Karpas-422 (cell line): Measurements from ENCODE around the gene MAP4. TPM values are rescaled to one million over a fixed set of nuclear protein-coding genes. Genes with fewer than 3 reads are reported as not detected.

Source experiments
- DNase-seq: peaks from one replicate; pipeline ENCODE4 v3.0.0-alpha.2; 2015
- H2AFZ ChIP-seq: fragments of 200-600 bp; sonication (generic); 2 replicates; pipeline ENCODE4 v1.6.1; 2014; ENCODE audit warnings: antibody characterized with exemption, low read length, mixed read lengths
- H3K27ac ChIP-seq: fragments of 200-600 bp; sonication (generic); 2 replicates; pipeline ENCODE4 v1.5.1; 2014; ENCODE audit warnings: mild to moderate bottlenecking, low read length, moderate library complexity
- H3K27me3 ChIP-seq: fragments of 200-600 bp; sonication (generic); 2 replicates; pipeline ENCODE4 v1.6.1; 2014; ENCODE audit warnings: low read length, mixed read lengths
- H3K36me3 ChIP-seq: fragments of 200-600 bp; sonication (generic); 2 replicates; pipeline ENCODE4 v1.6.1; 2014; ENCODE audit warnings: low read length, mixed read lengths; ENCODE audit not compliant: insufficient read depth
- H3K4me1 ChIP-seq: fragments of 200-600 bp; sonication (generic); 2 replicates; pipeline ENCODE4 v1.6.1; 2014; ENCODE audit warnings: mild to moderate bottlenecking, low read length, mixed read lengths
- H3K4me2 ChIP-seq: fragments of 200-600 bp; sonication (generic); 2 replicates; pipeline ENCODE4 v1.6.1; 2014; ENCODE audit warnings: low read length, low read depth, mild to moderate bottlenecking; ENCODE audit not compliant: poor library complexity, severe bottlenecking
- H3K4me3 ChIP-seq: fragments of 200-600 bp; sonication (generic); 2 replicates; pipeline ENCODE4 v1.5.1; 2014; ENCODE audit warnings: mild to moderate bottlenecking, antibody characterized with exemption, low read length, mixed read lengths
- H3K79me2 ChIP-seq: fragments of 200-600 bp; sonication (generic); 2 replicates; pipeline ENCODE4 v1.6.1; 2014; ENCODE audit warnings: mild to moderate bottlenecking, low read length, mixed read lengths
- H3K9ac ChIP-seq: fragments of 200-600 bp; sonication (generic); 2 replicates; pipeline ENCODE4 v1.6.0; 2014; ENCODE audit warnings: low read length
- H3K9me2 ChIP-seq: fragments of 200-600 bp; sonication (generic), shearing (Covaris generic); replicated peaks from 2 replicates; pipeline ENCODE4 v1.6.0; 2014; ENCODE audit warnings: mild to moderate bottlenecking, low read length, moderate library complexity; ENCODE audit not compliant: insufficient read depth
- H3K9me3 ChIP-seq: fragments of 300-700, 200-600 bp; sonication (generic); 2 replicates; pipeline ENCODE4 v1.6.1; 2014; ENCODE audit warnings: low read length, mixed read lengths
- H4K20me1 ChIP-seq: fragments of 200-600 bp; sonication (generic); 2 replicates; pipeline ENCODE4 v1.6.1; 2014; ENCODE audit warnings: mild to moderate bottlenecking, antibody characterized with exemption, low read length, low read depth; ENCODE audit not compliant: insufficient read depth
- total RNA-seq: library from RNA; depleted of rRNA; stranded (reverse); fragments of >200 nt; shearing (Covaris generic); gene quantifications from 2 replicates; pipeline ENCODE4 v1.2.3, GENCODE V29; 2014; ENCODE audit warnings: low replicate concordance

MAP4 gene
- total RNA-seq, 1 experiment from 2014 or later = 45.6 TPM

DNA sequence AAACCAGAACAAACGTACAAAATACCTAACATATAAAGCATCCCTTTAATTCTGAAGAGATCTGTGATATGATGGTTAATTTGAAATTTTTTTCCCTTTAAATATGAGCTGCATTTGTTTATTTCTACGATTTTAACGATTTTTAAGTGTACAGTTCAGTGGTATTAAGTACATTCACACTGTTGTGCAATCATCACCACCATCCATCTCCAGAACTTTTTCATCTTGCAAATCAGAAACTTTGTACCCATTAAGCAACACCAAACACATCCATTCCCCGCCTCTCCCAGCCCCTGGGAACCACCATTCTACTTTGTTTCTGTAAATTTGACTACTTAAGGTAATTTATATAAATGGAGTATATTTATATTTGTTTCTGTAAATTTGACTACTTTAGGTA is 51.5 kb downstream of the MAP4 start:
- Histone ChIP-seq H3K79me2 (peaks cover 62% of the 10 kb centered on the region), H3K9me2 (no peaks in the 10 kb centered on the region), H3K36me3 (no peaks in the 10 kb centered on the region), H3K4me1 (peaks cover 34% of the 10 kb centered on the region), H3K27me3 (no peaks in the 10 kb centered on the region), H3K4me3 (no peak overlapping the region), H2AFZ (no peak overlapping the region), H3K9ac (no peak overlapping the region), H3K9me3 (no peaks in the 10 kb centered on the region), H4K20me1 (no peaks in the 10 kb centered on the region), H3K27ac (no peak overlapping the region), H3K4me2 (no peak overlapping the region)
- DNase-seq = no peak

DNA sequence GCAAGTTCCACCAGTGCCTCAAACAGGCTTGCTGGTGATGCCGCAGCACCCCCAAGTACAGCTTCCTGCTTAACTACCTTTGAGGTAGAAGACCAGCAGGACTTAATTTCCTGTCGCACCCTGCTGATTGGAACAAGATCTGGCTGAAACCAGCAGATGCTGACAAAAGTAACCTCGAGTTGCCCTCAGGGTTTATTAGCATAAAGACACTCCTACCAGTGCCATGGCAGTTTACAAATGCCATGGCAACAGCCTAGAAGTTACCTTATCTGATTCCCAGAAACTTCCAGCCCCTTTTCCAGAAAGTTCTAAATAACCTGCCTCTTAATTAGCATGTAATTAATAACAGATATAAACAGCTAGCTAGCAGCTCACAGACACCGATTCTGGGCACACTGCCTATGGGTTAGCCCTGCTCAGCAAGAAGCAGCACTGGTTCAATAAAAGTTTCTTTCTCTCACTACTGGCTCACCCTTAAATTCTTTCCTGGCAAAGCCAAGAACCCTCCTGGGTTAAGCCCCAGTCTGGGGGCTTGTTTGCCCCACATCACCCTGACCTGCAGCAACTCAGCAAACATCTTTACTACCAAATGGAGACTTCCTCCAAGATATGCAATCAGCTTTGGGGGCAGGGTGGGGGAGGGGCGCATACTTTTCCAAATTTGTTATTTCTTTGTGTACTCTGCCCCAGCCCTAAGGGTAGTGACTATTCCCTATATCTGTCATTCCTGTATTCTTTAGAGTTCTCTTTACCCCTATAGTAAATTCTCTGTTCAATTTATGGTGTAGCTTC is 54.2 kb downstream of the MAP4 start:
- peaks cover 54% of the 10 kb centered on the region for H3K79me2 ChIP-seq
- no peak overlapping the region for H2AFZ ChIP-seq
- no peaks in the 10 kb centered on the region for H3K9me2 ChIP-seq
- H3K36me3 ChIP-seq = no peaks in the 10 kb centered on the region
- H4K20me1 ChIP-seq = no peaks in the 10 kb centered on the region
- H3K9ac ChIP-seq = no peak overlapping the region
- H3K27me3 ChIP-seq = no peaks in the 10 kb centered on the region
- H3K4me2 ChIP-seq = no peak overlapping the region
- H3K4me3 ChIP-seq = no peak overlapping the region
- no peaks in the 10 kb centered on the region for H3K9me3 ChIP-seq
- peaks cover 45% of the 10 kb centered on the region for H3K4me1 ChIP-seq
- no peak overlapping the region for H3K27ac ChIP-seq
- no peak for DNase-seq

DNA sequence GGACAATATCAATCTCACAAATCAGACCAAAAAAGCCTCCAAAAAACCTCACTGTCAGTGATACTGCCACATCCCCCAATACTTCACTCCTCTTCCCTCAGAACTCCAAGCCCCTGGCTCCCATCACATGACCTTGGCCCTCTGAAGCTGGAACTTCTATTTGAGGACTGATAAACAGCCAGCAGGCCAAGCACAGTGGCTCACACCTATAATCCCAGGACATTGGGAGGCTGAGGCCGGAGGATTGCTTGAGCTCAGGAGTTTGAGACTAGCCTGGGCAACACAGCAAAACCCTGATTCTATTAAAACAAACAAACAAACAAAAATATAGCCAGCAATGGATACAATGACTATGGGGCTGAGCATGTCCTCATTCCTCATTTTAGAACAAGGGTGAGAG is 55.2 kb downstream of the MAP4 start:
- no peak for DNase-seq
- peaks cover 58% of the 10 kb centered on the region for H3K79me2 ChIP-seq
- H3K9ac ChIP-seq = no peak overlapping the region
- H3K4me1 ChIP-seq = peaks cover 55% of the 10 kb centered on the region
- no peaks in the 10 kb centered on the region for H4K20me1 ChIP-seq
- H3K4me3 ChIP-seq = no peak overlapping the region
- no peak overlapping the region for H3K4me2 ChIP-seq
- H3K9me3 ChIP-seq = no peaks in the 10 kb centered on the region
- H3K27me3 ChIP-seq = no peaks in the 10 kb centered on the region
- no peak overlapping the region for H2AFZ ChIP-seq
- H3K36me3 ChIP-seq = no peaks in the 10 kb centered on the region
- H3K27ac ChIP-seq = no peak overlapping the region
- H3K9me2 ChIP-seq = no peaks in the 10 kb centered on the region

DNA sequence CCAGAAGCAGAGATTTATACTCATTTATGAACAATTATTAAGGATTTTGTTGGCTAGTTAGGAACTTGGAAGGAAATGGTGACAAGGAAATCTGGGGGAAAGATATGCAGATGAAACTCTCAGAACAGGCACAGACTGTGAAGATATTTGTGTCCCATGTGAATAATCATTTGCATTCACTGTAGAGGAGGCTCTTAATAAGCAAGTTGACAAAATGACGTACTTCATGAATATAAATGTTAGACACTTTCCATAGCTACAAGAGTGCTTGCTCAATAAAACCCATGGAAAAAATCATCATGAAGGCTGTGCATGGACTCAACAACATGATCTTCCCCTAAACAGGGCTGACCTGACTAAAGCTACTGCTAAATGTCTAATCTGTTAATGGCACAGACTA is 59.7 kb downstream of the MAP4 start:
- Histone ChIP-seq H3K27me3 (no peaks in the 10 kb centered on the region), H3K4me3 (no peak overlapping the region), H3K9me2 (no peaks in the 10 kb centered on the region), H3K9me3 (no peaks in the 10 kb centered on the region), H3K27ac (peak overlapping the region; percentile 44), H3K4me1 (peaks cover 24% of the 10 kb centered on the region), H3K4me2 (peak overlapping the region; percentile 33), H3K79me2 (peaks cover 64% of the 10 kb centered on the region), H3K36me3 (no peaks in the 10 kb centered on the region), H2AFZ (no peak overlapping the region), H4K20me1 (no peaks in the 10 kb centered on the region), H3K9ac (no peak overlapping the region)
- DNase-seq = peak; percentile 55

DNA sequence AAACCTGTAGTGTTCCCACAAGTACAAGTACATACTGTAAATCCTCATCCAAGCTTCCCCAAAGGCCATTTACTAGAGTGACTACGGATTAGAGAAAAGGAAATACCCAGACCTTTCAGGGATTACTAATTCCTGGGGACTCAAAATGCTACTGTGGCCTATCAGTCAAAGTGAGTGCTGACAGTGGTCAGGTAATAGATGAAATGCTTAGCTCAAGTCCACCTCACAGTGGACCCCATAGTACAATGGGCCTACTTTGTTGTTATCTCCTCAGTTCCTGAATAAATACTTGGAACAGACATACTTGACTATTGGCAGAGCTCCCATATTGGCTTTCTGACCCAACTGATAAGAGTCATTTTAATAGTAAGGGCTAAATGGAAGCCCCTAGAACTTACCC is 61.6 kb downstream of the MAP4 start:
- Histone ChIP-seq H4K20me1 (no peaks in the 10 kb centered on the region), H3K79me2 (peaks cover 58% of the 10 kb centered on the region), H3K27ac (no peak overlapping the region), H3K9ac (no peak overlapping the region), H3K36me3 (no peaks in the 10 kb centered on the region), H3K4me1 (peaks cover 35% of the 10 kb centered on the region), H2AFZ (no peak overlapping the region), H3K9me3 (no peaks in the 10 kb centered on the region), H3K9me2 (no peaks in the 10 kb centered on the region), H3K27me3 (no peaks in the 10 kb centered on the region), H3K4me2 (no peak overlapping the region), H3K4me3 (no peak overlapping the region)
- DNase-seq = no peak

DNA sequence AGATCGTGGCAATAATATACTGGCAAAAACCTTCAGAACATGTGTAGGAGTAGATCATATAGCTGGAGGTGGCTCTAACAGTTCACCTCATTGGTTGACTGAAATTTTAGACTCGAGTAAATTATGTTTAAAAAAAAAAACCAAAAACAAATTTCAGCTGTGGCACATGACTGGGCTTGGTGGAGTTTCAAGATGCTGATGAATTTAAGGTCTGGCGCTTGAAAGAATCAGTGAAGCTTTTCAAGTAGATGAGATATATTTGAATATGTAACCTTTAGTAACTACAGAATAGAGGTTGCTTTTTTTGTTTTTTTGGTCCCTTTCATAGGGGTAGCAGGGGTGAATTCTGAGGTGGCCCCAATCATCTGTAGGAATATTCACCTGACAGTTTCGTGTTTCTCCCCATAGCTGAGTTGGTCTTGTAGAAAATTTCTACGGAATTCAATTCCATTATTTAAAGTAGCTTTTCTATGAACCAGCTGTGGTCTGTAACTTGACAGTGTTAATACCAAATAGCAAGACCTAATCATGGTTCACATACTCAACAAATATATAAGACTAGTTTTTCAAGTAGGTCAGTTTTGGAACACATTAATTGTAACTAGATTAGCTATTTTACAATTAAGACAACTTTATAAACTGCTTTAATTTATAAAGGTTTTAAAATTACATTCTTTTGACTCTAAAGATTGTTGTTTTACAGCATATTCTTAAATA is 65.6 kb downstream of the MAP4 start:
- Histone ChIP-seq H2AFZ (no peak overlapping the region), H3K4me2 (peak overlapping the region; percentile 43), H3K9me2 (no peaks in the 10 kb centered on the region), H3K9ac (no peak overlapping the region), H3K9me3 (no peaks in the 10 kb centered on the region), H3K4me1 (peaks cover 13% of the 10 kb centered on the region), H3K36me3 (no peaks in the 10 kb centered on the region), H3K27ac (peak overlapping the region; percentile 48), H3K27me3 (no peaks in the 10 kb centered on the region), H3K4me3 (no peak overlapping the region), H3K79me2 (peaks cover 50% of the 10 kb centered on the region), H4K20me1 (no peaks in the 10 kb centered on the region)
- DNase-seq = peak; percentile 54

DNA sequence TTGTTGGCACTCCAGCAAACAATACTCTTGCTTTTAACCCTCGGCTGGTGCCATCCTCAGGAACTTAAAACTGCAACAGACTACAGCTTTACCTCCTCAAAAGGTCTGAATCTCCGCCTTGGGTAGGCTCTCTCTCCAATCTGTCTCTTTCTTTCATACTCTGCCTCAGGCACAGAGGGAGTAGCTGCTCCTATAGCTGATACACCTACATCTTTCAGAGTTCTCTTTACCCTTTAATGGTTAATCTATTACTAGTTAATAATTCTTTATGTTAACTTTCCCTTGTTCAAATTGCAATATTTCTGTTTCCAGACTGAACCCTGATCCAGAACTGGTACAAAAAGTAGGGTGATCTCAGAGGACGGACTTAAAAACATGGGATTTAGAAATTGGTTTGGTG is 66.2 kb downstream of the MAP4 start:
- peaks cover 48% of the 10 kb centered on the region for H3K79me2 ChIP-seq
- no peak overlapping the region for H2AFZ ChIP-seq
- no peak overlapping the region for H3K4me3 ChIP-seq
- no peaks in the 10 kb centered on the region for H4K20me1 ChIP-seq
- H3K27me3 ChIP-seq = no peaks in the 10 kb centered on the region
- no peaks in the 10 kb centered on the region for H3K36me3 ChIP-seq
- H3K9ac ChIP-seq = no peak overlapping the region
- peak overlapping the region; percentile 48 for H3K27ac ChIP-seq
- H3K4me1 ChIP-seq = peaks cover 13% of the 10 kb centered on the region
- DNase-seq = no peak
- no peaks in the 10 kb centered on the region for H3K9me2 ChIP-seq
- H3K9me3 ChIP-seq = no peaks in the 10 kb centered on the region
- peak overlapping the region; percentile 43 for H3K4me2 ChIP-seq

DNA sequence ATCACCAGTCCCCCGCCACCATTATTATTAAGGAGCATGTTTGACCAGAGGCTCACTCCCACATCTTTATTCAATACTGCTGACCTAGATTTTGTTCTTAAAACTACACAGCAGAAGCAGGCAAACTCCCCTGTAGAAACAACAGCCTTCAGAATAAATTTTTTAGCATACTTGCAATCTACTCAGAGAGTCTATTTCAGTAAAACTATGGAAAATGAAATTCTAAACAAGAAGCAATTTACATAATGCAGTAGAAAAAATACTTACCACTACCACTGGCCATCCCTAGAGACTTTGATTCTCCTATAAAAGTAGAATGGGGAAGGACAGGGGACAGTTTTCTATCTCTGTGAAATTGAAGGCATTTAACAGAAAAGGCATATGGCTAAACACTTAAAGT is 76.0 kb downstream of the MAP4 start:
- no peak overlapping the region for H2AFZ ChIP-seq
- H3K4me3 ChIP-seq = no peak overlapping the region
- DNase-seq = no peak
- no peaks in the 10 kb centered on the region for H3K9me3 ChIP-seq
- no peak overlapping the region for H3K4me2 ChIP-seq
- H3K9ac ChIP-seq = no peak overlapping the region
- no peaks in the 10 kb centered on the region for H3K36me3 ChIP-seq
- no peaks in the 10 kb centered on the region for H3K9me2 ChIP-seq
- H3K79me2 ChIP-seq = peaks cover 60% of the 10 kb centered on the region
- no peak overlapping the region for H3K27ac ChIP-seq
- H4K20me1 ChIP-seq = no peaks in the 10 kb centered on the region
- H3K4me1 ChIP-seq = peaks cover 9% of the 10 kb centered on the region
- no peaks in the 10 kb centered on the region for H3K27me3 ChIP-seq
